GM19395 (cell line): ENCODE measurements around the gene CDH23.
A peak's percentile ranks its signal among the peaks of the same experiment; 100 is the strongest.

ENCODE experiments used
- ATAC-seq: cut with Tn5 transposase; IDR thresholded peaks from one replicate; pipeline ENCODE4 v1.9.1; 2021; ENCODE audit warnings: mild to moderate bottlenecking, moderate library complexity; ENCODE audit not compliant: unreplicated experiment

The CDH23 gene

GRCh38 chr10:71713135-71714030, 316.7 kb downstream of the CDH23 start:
- no peak for ATAC-seq

GRCh38 chr10:71714031-71714410, 317.3 kb downstream of the CDH23 start:
- ATAC-seq: no peak

DNA sequence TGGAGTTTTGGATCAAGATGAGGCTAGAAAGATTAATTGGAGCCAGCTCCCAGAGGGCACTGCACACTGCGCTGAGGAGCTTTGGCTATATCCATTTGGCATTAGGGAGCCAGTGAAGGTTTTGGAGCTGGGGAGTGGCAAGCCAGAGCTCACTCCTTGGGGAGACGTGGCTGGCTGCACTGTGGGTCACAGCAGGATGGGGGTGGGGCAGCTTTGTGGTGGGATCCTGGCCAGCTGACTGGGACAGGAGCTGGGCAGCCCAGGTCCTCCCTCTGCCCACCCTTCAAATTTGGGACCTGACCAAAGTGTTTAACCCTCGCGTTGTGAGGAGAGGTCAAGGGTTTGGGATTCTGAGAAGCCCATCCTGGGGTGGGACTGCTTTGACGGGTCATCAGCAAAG, 317.9 kb downstream of the CDH23 start:
- ATAC-seq: no peak

GRCh38 chr10:71715026-71715425, 318.3 kb downstream of the CDH23 start:
- no peak for ATAC-seq

GRCh38 chr10:71715860-71716259, 319.1 kb downstream of the CDH23 start:
- ATAC-seq: no peak

DNA sequence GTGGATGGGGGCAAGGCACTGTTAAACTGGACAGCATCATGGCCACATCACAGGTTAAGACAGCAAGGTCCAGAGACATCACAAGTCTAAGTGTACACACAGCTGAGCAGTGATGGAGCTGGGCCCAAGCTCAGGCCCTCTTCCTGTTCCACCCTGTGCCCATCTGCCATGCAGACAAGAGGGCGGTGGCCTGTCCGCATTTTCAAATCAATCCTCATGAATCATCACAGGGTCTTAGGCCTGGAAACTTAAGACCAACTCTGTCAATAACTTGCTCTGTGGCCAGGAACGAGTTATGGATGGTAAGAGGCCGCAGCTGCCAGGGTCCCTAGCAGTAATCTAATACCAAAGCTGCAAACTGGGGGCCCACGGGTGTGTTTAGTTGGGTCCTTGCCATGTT, 319.7 kb downstream of the CDH23 start:
- ATAC-seq: no peak

DNA sequence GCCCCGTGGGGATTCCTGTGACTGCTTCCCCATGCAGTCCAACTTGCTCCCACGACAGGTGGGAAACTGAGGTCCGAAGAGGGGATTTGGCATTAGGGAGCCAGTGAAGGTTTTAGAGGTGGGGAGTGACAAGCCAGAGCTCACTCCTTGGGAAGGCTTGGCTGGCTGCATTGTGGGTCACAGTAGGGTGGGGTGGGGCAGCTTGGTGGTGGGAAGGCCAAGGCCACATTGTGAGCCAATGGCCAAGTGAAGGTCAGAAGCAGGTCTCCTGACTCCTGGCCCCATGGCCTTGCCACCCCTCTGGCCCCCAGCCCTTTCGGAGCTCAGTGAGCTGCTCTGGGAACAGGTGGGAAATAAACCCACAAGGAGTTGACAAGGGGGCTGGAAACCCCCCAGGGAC, 320.3 kb downstream of the CDH23 start:
- ATAC-seq: no peak

DNA sequence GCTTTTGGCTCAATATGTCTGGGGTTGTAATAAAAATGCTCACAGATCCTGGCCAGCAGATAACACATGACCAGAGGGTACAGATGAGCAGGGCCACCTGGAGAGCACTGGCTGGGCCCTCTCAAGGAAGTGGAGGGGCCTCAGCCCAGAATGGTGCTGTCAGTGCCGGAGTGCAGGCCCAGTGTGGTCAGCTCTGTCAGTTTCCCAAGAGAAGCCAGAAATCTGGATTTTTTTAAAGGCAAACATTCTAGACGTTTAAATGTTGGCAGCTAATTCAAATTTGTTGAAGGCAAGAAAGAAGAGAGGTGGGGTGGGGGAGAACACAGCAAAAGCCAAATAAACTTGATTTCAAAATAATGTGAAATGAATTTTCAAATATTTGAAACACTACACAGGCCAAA, 320.8 kb downstream of the CDH23 start:
- ATAC-seq: no peak

GRCh38 chr10:71718165-71718698, 321.5 kb downstream of the CDH23 start:
- ATAC-seq: no peak

DNA sequence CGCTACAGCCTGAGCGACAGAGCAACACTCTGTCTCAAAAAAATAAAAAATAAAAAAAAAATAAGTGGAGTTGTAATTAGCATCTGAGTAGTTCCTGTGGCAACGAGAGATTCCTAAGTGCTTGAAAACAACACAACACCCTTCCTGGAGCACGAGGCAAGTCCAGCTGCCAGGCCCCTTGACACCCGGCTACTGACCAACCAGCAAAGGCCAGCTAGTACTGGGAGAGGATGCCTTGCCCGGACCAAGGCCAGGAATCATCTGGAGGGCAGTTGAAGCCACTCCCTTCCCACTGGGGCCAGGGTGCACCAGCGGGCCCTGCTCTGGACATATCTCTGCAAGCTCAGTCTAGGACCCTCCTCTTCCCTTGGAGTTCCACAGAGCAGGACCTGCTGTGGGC, 322.3 kb downstream of the CDH23 start:
- ATAC-seq: no peak

DNA sequence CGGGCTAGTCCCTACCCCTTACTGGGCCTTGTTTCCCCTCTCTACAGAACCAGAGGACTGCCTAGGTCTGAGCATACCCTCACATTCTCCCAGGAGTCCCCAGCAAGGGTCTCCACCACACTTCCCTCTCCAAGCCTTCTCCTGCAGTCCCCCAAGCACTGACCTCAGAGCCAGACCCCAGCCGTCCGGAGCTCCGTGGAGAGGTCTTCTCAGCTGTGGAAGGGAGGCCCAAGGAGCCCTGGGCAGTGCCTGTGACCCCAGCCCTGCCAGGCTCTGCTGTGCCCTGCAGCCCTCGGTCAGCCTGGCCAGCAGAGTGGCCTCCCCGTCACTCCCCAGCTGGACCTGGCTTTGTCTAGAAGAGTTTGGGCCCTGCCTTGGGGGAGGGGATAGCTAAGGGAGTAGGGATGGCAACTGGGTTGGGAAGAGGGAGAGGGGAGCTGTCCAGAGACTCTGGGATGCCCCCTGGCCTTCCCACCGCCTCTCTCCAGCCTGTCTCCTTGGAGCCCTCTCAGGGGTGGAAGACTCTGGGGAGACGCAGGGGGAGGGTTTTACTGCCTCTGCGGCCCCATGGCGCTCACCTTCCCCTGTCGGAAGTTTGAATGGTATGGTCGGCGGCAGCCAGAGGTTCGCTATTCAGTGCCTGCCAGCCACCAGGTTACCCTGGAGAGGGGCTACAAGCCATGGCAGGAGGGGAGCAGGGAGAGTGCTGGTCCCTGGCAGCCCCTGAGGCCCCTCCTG, 322.9 kb downstream of the CDH23 start, which contains the start of gene C10orf105:
Gene C10orf105, minus strand, starts transcription at position 315 of the 738 bp plus-strand sequence. CDS start 3,441 bp downstream, outside the sequence.
- ATAC-seq: no peak

GRCh38 chr10:71720288-71720687, 323.6 kb downstream of the CDH23 start:
- ATAC-seq: no peak

GRCh38 chr10:71721313-71721712, 324.6 kb downstream of the CDH23 start:
- no peak for ATAC-seq

- ATAC-seq: no peak
Observed at GRCh38 chr10:71722849-71723248, 326.1 kb downstream of the CDH23 start.

DNA sequence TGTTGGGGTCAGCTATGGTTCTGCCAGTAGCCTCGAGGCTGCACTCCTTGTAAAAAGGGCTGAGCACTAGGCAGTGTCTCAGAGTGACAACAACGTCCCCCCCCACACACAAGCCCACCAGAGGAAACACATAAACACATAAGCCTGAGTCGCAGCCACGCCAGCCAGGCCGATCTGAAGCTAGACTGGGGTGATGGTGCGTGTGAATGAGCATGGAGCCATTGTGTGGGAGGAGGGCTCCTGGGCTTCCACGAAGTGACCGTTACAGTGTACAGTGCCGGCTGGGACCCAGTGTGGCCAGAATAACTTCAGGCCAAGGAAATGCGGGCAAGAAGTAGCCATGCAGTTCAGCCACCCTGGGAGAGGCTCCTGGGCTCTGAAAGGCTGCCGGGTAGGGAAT, 326.6 kb downstream of the CDH23 start:
- no peak for ATAC-seq

GRCh38 chr10:71724539-71724938, 327.8 kb downstream of the CDH23 start:
- ATAC-seq: no peak

DNA sequence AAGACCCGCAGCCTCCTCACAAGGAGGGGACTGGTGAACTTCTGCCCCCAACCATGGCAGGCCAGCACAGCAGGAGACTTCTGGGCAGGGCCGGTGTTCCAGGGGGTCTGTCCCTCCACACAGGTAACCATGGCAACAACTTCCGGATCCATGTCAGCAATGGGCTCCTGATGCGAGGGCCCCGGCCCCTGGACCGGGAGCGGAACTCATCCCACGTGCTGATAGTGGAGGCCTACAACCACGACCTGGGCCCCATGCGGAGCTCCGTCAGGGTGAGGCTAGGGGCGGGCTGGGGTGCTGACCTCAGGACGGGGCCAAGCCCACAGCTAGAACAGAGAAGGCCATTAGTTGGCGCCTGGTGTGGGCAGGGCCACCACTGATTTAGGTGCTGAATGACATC, 328.5 kb downstream of the CDH23 start:
- ATAC-seq: no peak

GRCh38 chr10:71725998-71726579, 329.4 kb downstream of the CDH23 start:
- ATAC-seq: no peak

GRCh38 chr10:71726580-71727104, 329.9 kb downstream of the CDH23 start:
- no peak for ATAC-seq

GRCh38 chr10:71727105-71727737, 330.5 kb downstream of the CDH23 start:
- peak; percentile 60 for ATAC-seq
